PC-3 (cell line): ENCODE results near the gene PVALEF. TPM values are rescaled to one million over a fixed set of nuclear protein-coding genes. Genes with fewer than 3 reads are reported as not detected.

Experiments used
- ATAC-seq: fragments of 200-7000 bp; cut with Tn5 transposase; 2 replicates; pipeline ENCODE4 v1.9.1; 2020; ENCODE audit warnings: mild to moderate bottlenecking, moderate library complexity
- BruUV-seq: library from RNA; stranded (reverse); fragments of 400-500 nt; replicated peaks from 2 replicates; lab custom pipeline; 2021; lab: Mats Ljungman, UMichigan
- CTCF ChIA-PET: fragments of 300-600 bp; sonication (Branson Sonifier 250); formaldehyde crosslinking; loops from one replicate; lab custom pipeline; 2022; ENCODE audit warnings: antibody characterized with exemption; lab: Charles Lee
- POLR2A ChIA-PET: fragments of 300-600 bp; sonication (Branson Sonifier 250); formaldehyde crosslinking; loops from one replicate; lab custom pipeline; 2022; ENCODE audit warnings: antibody characterized with exemption; ENCODE audit not compliant: unreplicated experiment; lab: Charles Lee
- DNase-seq: peaks from one replicate; pipeline ENCODE4 v3.0.0-alpha.2; 2015
- H2AFZ ChIP-seq: fragments of 300-600 bp; sonication (generic); 2 replicates; pipeline ENCODE4 v1.6.0; 2016; ENCODE audit warnings: antibody characterized with exemption, low read length
- H3F3A ChIP-seq: fragments of 300-600 bp; sonication (generic); one replicate; pipeline ENCODE4 v1.6.0; 2017; ENCODE audit warnings: antibody characterized with exemption, low read length, control low read depth, mild to moderate bottlenecking; ENCODE audit not compliant: unreplicated experiment
- H3K27ac ChIP-seq: fragments of 300-600 bp; sonication (generic); 2 replicates; pipeline ENCODE4 v1.5.1; 2016; ENCODE audit warnings: mild to moderate bottlenecking, low read length
- H3K27me3 ChIP-seq: fragments of 300-600 bp; sonication (generic); 2 replicates; pipeline ENCODE4 v1.6.1; 2016; ENCODE audit warnings: low read length, mixed read lengths
- H3K36me3 ChIP-seq: fragments of 300-600 bp; sonication (generic); 2 replicates; pipeline ENCODE4 v1.6.1; 2016; ENCODE audit warnings: low read depth, mixed run types, low read length, mixed read lengths
- H3K4me1 ChIP-seq: fragments of 300-600 bp; sonication (generic); 2 replicates; pipeline ENCODE4 v1.5.1; 2016; ENCODE audit warnings: low read length; ENCODE audit not compliant: insufficient read depth
- H3K4me2 ChIP-seq: fragments of 300-600 bp; sonication (generic); 2 replicates; pipeline ENCODE4 v1.6.0; 2016; ENCODE audit warnings: low read length
- H3K4me3 ChIP-seq: fragments of 300-600 bp; sonication (generic); 2 replicates; pipeline ENCODE4 v1.5.1; 2016; ENCODE audit warnings: mild to moderate bottlenecking, low read length, mixed read lengths
- H3K79me2 ChIP-seq: fragments of 300-600 bp; sonication (generic); 2 replicates; pipeline ENCODE4 v1.6.1; 2017; ENCODE audit warnings: low read length, mixed read lengths
- H3K9ac ChIP-seq: fragments of 300-600 bp; sonication (generic); 2 replicates; pipeline ENCODE4 v1.6.0; 2016; ENCODE audit warnings: mild to moderate bottlenecking, low read length
- H3K9me2 ChIP-seq: fragments of 300-600 bp; sonication (generic); replicated peaks from 2 replicates; pipeline ENCODE4 v1.6.1; 2016; ENCODE audit warnings: mixed run types, low read length, mixed read lengths
- H3K9me3 ChIP-seq: fragments of 300-600 bp; sonication (generic); 2 replicates; pipeline ENCODE4 v1.6.1; 2016; ENCODE audit warnings: low read length, mixed read lengths
- H4K20me1 ChIP-seq: fragments of 300-600 bp; sonication (generic); 2 replicates; pipeline ENCODE4 v1.6.1; 2016; ENCODE audit warnings: low read length, mixed read lengths
- CTCF ChIP-seq: fragments of 300-600 bp; sonication (generic); conservative IDR thresholded peaks from 2 replicates; pipeline ENCODE4 v1.5.1; 2017; ENCODE audit warnings: antibody characterized with exemption, low read depth, mild to moderate bottlenecking, low read length
- EZH2 ChIP-seq: fragments of 300-600 bp; sonication (generic); IDR thresholded peaks from one replicate; pipeline ENCODE4 v1.6.1; 2017; ENCODE audit warnings: antibody characterized with exemption, mild to moderate bottlenecking, low read length; ENCODE audit not compliant: unreplicated experiment
- EZH2phosphoT487 ChIP-seq: fragments of 300-600 bp; sonication (generic); IDR thresholded peaks from 2 replicates; pipeline ENCODE4 v1.6.1; 2018; ENCODE audit warnings: mild to moderate bottlenecking, antibody characterized with exemption, low read length, borderline replicate concordance
- intact Hi-C: fragments of 100-400 bp; cut with micrococcal nuclease; formaldehyde crosslinking; loops from 2 replicates; pipeline ENCODE4 v1.9.0; 2023
- total RNA-seq: library from RNA; depleted of rRNA; stranded (reverse); fragments of >200 nt; gene quantifications from 2 replicates; pipeline ENCODE4 v1.2.3, GENCODE V29; 2014

Gene PVALEF
- total RNA-seq, 1 experiment from 2014 or later: not detected

DNA sequence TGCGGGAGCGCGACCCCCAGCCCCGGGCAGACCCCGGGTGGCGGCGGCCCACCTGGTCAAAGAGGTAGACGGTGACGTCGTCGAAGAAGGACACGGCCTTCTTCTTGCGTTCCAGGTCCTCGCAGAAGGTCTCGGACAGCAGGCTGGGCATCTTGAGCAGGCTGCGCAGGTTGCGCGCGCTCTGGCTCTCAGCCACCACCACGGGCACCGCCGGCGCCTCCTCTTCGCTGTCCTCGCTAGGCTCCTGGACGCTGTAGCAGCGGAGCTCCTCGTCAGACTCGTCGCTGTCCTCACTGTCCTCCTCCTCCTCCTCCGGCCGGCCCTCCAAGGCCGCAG, 45.2 kb upstream of the PVALEF start:
- no peak overlapping the region for H3K27ac ChIP-seq

DNA sequence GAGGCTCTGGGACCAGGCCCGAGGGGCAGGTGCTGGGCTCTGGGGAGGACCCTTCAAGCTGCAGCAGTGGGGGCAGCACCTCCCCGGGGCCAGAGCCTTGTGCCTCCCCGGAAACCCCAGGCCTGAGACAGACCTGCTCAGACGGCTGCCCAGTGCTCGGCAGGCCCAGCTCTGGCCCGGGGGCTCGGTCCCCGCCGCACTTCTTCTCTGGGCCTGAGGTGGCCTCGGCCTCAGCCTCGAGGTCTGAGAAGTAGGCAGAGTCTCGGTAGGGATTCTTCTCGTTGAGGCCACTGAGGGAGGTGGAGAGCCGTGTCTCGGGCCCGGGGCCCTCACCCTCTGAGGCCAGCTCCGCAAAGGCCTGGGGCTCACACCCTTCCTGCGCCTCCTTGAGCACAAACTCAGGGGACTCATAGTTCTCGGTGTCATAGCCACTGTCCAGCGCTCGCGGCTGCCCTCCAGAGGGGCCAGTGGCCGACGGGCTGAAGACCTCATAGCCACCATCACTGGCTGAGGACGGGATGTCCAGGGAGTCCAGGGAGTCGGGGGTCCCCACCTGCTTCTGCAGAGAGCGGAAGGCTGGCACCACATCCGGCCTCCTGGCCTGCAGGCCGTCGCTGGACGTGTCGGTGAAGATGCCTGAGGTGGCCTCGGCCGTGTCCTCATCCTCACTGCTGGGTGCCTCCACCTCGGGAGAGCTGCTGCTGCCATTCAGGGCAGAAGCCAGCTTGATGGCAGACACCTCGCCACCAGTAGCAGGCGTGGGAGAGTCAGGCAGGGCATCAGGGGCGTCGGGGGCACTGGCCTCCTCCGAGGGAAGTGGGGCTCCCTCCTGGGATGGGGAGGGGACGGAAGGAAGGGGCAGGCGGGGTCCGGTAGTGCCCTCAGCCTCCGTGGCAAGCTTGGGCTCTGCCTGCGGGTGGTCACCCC, 44.3 kb upstream of the PVALEF start:
- POLR2A ChIA-PET: no interaction called here
- Histone ChIP-seq H3K4me2 (peak overlapping the region; percentile 90), H2AFZ (no peak overlapping the region), H3K27ac (no peak overlapping the region), H3K4me1 (peaks cover 13% of the 10 kb centered on the region), H3K9me2 (no peaks in the 10 kb centered on the region), H3K9ac (no peak overlapping the region), H3K79me2 (0 out of 2 replicates have a peak, but pooled peaks cover 3% of the 10 kb centered on the region), H3F3A (no peaks in the 10 kb centered on the region), H3K4me3 (peak overlapping the region; percentile 73), H3K27me3 (no peaks in the 10 kb centered on the region), H3K9me3 (no peaks in the 10 kb centered on the region), H3K36me3 (no peaks in the 10 kb centered on the region), H4K20me1 (no peaks in the 10 kb centered on the region)
- ATAC-seq: no peak
- intact Hi-C loops: no loop called here
- CTCF ChIA-PET: no interaction called here
- BruUV-seq: no TSS peak
- no peak for TF ChIP-seq EZH2
- no peak for TF ChIP-seq CTCF
- no peak for TF ChIP-seq EZH2phosphoT487
- no peak for DNase-seq

More for the DNA sequence above, 45.2 kb upstream of the PVALEF start:
- CTCF ChIA-PET: no interaction called here
- Histone ChIP-seq H3K79me2 (0 out of 2 replicates have a peak, but pooled peaks cover 3% of the 10 kb centered on the region), H4K20me1 (no peaks in the 10 kb centered on the region), H3K9me3 (no peaks in the 10 kb centered on the region), H2AFZ (peak overlapping the region; percentile 88), H3K4me3 (peak overlapping the region; percentile 73), H3F3A (no peaks in the 10 kb centered on the region), H3K27me3 (no peaks in the 10 kb centered on the region), H3K4me2 (peak overlapping the region; percentile 90), H3K4me1 (peaks cover 9% of the 10 kb centered on the region), H3K9me2 (no peaks in the 10 kb centered on the region), H3K9ac (peak overlapping the region; percentile 55), H3K36me3 (no peaks in the 10 kb centered on the region)
- TF ChIP-seq CTCF (peak; percentile 42; the same call in 1 of the 2 replicates), EZH2 (no peak), EZH2phosphoT487 (no peak)
- BruUV-seq: TSS peak; percentile 68
- POLR2A ChIA-PET: interaction anchor here (0.7 kb wide), 1 partner anchor 230 kb away, joined by 5 read pairs; no protein-coding TSS in a partner anchor
- ATAC-seq (peak; percentile 14), DNase-seq (peak; percentile 28)
- intact Hi-C loops: no loop called here
